ENCODE results near the gene ZNF337.
"Not testable (repeated sequence)": the region's sequence is repeated elsewhere in the genome, so short reads cannot be mapped to it uniquely, and the experiment has no call there.

The ZNF337 gene

DNA sequence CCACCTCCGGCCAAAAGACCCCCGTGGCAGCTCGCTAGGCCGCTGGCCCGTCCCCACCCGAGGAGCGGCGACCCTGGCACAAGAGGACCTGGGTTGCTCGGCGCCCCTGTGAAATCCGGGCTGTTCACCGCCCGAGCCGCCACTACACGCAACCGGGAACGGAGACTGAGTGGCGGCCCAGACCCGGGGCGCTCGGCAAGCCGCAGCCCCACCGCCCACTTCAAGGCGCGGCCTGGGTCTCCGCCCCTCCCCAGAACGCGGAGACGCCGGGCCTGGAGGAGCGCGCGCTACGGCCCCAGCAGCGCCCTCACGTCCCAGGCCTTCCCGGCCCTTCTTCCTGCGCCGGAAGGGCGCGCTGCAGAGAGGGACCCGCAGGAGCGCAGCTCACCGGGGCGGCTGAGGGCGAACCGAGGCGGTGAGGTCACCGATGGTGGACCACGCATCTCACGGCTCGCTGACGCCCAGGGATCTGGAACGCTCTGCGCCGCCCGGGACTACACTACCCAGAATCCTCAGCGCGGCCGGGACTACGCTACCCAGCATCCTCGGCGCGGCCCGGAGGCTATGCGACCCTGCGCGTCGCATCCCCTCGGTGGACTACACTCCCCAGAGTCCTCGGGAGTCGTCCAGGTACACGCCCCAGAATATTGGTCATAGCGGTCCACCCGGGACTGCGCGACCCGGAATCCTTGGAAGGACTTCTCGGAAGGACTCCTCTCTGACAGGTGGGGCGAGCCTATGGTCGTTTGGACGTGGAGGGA, at the start of gene ZNF337:
TSS of gene ZNF337 (minus strand) at position 483 of the 761 bp plus-strand sequence. CDS start 10,436 bp downstream, outside the sequence.
- peak; percentile 89 to 94 (median 92) for DNase-seq (ENCODE audit: low read depth in 3 of 3)

DNA sequence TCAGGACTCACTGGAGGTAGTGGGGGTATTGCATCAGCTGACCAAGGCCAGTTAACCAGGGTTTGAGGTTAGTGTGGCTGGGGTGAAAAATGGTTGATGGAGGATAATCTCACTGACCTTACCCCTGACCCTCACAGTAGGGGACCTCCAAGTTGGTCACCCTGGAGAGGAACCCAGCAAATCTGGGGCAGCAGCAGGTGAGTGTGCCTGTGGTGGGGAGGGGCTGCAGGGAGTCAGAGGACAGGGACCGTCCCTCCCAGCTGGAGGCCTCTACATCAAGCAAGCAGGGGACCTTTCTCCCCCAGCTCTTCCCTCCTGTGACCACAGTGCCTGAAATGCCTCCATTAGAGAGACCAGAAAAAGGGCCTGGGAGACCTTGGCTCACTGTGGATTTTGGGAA, 49.1 kb upstream of the ZNF337 start:
- no peak for DNase-seq (ENCODE audit: low read depth in 3 of 3)

DNA sequence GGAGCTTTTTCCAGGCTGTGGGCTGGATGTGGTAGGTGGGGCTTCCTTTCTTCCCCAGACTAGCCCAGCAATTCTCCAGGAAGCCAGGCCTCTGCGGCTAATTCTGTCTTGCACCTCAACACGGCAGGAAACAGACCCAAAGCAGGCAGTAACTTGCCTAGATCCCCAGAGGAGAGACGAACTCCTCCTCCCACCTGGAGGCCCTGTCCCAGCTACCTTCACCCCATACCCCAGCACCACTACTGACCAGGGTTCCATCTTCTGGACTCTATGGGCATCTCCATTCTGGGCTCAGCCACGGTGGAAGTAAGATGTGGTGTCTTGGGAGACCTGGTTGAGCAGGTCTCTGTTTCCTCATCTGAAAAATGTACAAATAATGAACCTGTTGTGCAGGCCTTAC, 48.4 kb upstream of the ZNF337 start:
- no peak for DNase-seq (ENCODE audit: low read depth in 3 of 3)

DNA sequence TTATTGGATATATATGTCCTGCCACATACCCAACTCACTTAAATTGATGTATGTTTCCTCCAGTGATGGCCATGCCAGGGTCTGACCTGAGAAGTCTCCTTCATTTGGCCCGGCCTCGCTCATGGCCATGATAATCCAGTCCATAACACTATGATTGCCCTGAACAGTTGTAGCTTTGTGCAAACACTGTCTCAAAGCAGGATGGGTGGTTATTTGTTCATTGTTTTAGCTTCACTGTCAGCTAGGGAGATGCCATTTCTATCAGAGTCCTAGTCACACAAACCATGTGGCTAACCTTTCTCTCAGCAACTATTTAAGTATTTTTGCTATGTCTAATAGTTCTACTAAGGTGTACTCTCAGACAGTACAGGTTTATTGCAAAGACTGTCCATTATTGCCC, 47.6 kb upstream of the ZNF337 start:
- DNase-seq (ENCODE audit: low read depth in 3 of 3), result no peak

DNA sequence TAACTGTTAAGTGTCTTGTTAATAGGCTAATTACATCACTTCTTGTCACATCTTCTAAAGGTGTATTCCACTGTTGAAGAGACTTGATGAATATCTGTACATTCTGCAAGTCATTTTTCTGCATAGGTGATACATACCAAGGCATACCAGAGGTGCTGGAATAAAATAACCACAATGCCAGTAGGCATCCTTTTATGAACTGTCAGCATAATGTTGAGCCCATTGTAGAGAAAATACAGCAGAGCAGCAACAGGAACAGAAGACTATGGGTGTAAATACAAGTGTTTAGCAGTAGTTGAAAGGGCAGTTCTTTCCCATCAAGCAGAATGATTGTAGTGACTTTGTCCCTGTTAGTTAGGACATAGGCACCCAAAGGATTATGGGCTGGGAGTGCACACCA, 44.4 kb upstream of the ZNF337 start:
- DNase-seq (ENCODE audit: low read depth in 3 of 3), result no peak

DNA sequence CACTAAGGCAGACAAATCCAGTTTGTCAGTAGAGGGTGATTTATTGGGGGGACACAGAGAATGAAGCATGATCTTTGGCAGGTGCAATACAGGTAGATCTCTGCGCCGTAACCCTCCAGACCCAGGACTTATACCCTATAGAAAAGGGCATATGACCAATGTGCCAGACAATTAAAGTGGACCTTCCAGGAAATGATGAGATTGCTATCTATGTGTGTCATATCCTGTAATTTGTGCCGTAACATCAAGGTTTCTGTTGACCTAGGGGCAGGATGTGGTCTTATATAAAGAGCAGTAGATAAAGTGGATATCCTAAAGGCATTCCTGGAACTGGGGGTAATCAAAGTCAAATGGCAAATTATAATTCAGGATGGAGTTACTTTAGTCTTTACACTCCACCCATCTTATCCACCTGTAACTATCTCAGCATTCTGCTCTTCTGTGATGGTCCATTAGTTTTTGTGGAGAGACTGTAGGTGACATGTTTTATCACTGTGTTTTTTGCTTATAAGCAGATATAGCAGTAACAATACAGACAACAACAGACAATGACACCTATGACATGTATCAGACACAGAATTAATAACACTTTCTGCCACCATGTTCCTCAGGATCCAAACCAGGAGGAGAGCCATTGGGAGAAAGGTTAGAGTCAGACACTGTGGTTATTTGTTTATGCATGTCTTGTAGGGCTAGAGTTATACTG, 43.1 kb upstream of the ZNF337 start:
- no peak for DNase-seq (ENCODE audit: low read depth in 3 of 3)

DNA sequence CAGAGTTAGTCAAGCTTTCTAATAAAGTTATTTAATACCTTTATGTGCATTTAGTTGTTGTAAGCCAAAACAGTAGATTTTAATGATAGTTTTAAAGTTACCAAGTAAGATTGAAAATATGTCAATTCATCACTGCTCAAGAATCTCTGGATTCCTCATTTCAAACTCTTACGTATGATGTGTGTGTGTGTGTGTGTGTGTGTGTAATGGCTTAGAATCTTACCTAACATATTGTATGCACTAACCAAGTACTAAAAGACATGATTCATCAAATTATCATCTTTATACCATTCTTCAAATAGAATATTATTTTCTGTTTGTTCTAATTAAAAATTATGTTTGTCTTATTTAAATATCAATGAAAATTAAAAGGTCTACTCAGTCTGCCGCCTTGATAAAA, 41.5 kb upstream of the ZNF337 start:
- DNase-seq (ENCODE audit: low read depth in 3 of 3), result no peak

DNA sequence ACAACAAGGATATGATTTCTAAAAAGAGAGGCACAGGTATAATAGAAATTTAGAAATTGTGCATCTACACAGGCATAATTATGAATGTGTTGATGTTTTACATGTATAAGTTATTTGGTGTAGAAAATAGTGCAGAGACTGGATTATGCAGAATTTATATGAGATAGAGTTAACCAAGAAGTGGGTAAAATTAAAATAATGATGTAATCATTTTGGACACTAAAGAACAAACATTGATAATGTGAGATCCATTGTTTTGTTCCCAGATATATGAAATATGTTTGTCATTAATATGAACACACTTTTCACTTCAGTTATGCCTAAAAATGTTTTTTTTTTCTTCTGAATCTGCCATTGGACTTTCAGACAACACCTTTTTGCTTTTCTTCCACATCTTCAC, 37.2 kb upstream of the ZNF337 start:
- no peak for DNase-seq (ENCODE audit: low read depth in 3 of 3)

DNA sequence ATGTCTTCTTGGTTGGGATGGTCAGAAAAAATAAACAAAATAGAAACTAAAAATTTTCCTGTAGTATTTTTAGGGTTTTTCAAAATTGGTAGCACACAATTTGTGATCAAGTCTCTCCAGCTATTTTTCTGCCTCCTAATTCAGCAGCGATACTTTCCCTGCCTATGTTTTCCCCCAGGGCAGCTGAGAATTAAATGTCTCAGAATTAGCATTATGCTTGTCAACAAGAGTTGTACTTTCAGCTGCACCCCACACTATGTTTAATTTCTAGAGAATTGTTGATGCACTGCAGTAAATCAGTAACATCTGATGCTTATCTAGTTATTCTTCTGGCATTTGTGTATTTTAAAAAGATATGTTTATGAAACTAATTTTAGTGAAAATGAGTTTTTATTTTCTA, 34.2 kb upstream of the ZNF337 start:
- DNase-seq (ENCODE audit: low read depth in 3 of 3), result no peak

DNA sequence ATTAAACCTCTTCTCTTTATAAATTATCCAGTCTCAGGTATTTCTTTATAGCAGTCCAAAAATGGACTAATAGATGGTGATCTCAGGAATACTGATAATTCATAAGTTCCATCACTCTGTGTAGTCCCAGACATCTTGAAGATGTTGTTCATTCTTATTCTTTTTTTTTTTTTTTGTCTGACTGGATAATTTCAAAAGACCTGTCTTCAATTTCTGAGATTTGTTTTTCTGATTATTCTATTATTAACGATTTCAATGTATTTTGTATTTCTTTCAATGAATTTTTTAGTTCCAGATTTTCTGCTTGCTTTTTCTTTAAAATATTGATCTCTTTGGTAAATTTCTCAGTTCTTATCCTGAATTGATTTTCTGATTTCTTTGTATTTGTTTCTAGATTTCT, 29.7 kb upstream of the ZNF337 start:
- no peak for DNase-seq (ENCODE audit: low read depth in 3 of 3)

DNA sequence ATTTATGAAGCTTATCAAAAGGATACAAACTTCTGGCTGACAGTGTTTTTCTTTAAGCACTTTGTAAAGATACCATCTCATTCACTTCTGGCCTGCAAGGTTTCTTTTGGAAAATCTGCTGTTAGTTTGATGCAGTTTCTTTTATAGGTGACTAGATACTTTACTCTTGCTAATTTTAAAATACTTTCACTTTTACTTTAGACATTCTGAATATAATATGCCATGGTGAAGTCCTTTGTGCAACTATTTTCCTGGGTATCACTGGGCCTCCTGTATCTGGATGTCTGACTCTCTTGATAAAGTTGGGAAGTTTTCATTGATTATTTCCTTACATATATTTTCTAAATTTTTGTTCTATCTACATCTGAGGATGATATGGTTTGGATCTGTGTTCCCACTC, 29.0 kb upstream of the ZNF337 start:
- DNase-seq (ENCODE audit: low read depth in 3 of 3), result no peak

DNA sequence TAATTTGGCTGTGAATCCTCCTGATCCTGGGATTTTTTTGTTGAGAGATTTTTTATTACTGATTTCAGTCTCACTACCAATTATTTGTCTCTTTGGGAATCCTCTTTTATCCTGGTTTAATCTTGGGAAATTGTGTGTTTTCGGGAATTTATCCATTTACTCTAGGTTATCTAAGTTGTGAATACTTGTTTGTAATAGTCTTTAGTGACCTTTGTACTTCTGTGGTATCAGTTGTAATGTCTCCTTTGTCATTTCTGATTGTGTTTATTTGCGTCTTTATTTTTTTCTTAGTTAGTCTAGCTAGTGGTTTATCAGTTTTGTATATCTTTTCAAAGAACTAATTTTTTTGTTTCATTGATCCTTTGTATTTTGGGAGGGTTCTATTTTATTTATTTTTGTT, 27.3 kb upstream of the ZNF337 start:
- DNase-seq (ENCODE audit: low read depth in 3 of 3), result no peak

DNA sequence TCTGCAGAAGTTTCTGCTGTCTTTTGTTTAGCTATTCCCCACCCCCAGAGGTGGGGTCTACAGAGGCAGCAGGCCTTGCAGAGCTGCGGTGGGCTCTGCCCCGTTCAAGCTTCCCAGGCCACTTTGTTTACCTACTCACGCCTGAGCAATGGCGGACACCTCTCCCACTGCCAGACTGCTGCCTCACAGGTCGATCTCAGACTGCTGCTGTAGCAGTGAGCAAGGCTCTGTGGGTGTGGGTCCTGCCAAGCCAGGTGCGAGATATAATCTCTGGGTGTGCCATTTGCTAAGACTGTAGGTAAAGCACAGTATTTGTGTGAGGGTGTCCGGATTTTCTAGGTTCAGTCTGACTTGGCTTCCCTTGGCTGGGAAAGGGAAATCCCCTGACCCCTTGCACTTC, 23.6 kb upstream of the ZNF337 start:
- DNase-seq (ENCODE audit: low read depth in 3 of 3), result no peak

DNA sequence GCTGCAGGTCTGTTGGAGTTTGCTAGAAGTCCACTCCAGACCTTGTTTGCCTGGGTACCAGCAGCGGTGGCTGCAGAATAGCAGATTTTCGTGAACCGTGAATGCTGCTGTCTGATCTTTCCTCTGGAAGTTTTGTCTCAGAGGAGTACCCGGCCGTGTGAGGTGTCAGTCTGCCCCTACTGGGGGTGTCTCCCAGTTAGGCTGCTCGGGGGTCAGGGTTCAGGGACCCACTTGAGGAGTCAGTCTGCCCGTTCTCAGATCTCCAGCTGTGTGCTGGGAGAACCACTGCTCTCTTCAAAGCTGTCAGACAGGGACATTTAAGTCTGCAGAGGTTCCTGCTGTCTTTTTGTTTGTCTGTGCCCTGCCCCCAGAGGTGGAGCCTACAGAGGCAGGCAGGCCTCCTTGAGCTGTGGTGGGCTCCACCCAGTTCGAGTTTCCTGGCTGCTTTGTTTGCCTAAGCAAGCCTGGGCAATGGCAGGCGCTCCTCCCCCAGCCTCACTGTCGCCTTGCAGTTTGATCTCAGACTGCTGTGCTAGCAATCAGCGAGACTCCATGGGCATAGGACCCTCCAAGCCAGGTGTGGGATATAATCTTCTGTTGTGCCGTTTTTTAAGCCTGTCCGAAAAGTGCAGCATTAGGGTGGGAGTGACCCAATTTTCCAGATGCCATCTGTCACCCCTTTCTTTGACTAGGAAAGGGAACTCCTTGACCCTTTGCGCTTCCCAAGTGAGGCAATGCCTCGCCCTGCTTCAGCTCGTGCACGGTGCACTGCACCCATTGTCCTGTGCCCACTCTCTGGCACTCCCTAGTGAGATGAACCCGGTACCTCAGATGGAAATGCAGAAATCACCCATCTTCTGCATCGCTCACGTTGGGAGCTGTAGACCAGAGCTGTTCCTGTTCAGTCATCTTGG, 22.5 kb upstream of the ZNF337 start:
- peak in 1 of 3 experiments; percentile 16 for DNase-seq (ENCODE audit: low read depth in 3 of 3)

DNA sequence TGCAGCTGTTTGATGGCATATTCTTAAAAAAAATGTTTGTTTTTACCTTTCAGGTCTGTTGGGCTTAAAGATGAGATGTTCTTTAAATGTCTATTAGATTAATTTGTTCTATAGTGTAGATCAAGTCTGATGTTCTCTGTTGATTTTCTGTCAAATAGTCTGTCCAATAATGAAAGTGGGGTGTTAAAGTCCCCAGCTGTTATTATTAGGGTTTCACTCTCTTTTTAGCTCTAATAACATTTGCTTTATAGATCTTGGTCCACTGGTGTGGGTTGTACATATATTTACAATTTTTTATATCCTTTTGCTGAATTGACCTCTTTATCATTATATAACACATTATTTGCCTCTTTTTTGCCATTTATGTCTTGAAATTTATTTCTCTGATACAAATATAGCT, 11.0 kb upstream of the ZNF337 start:
- DNase-seq (ENCODE audit: low read depth in 3 of 3), result no peak

DNA sequence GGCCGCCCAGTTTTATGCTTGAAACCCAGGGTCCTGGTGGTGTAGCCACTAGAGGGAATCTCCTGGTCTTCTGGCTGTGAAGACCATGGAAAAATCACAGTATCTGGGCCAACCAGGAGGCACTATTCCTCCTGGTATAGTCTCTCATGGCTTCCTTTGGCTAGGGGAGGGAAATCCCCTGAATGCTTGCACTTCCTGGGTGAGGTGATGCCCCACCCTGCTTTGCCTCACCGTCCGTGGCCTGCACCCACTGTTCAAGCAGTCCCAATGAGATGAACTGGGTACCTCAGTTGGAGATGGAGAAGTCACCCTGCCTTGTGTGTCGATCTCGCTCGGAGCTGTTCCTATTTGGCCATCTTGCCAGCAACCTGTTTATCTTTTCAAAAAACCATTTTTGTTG, 10.1 kb upstream of the ZNF337 start:
- peak in 1 of 3 experiments; percentile 35 for DNase-seq (ENCODE audit: low read depth in 3 of 3)

DNA sequence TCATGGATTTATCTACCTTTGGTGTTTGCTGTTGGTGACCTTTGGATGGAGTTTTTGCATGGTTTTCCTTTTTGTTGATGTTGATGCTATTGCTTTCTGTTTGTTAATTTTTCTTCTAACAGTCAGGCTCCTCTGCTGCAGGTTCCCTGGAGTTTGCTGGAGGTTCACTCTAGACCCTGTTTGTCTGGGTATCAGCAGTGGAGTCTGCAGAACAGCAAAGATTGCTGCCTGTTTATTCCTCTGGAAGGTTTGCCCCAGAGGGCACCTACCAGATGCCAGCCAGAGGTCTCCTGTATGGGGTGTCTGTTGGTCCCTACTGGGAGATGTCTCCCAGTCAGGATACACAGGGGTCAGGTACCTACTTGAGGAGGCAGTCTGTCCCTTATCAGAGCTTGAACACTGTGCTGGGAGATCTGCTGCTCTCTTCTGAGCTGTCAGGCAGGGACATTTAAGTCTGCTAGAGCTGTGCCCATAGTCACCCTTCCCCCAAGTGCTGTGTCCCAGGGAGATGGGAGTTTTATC, 9.2 kb upstream of the ZNF337 start:
- no peak for DNase-seq (ENCODE audit: low read depth in 3 of 3)

DNA sequence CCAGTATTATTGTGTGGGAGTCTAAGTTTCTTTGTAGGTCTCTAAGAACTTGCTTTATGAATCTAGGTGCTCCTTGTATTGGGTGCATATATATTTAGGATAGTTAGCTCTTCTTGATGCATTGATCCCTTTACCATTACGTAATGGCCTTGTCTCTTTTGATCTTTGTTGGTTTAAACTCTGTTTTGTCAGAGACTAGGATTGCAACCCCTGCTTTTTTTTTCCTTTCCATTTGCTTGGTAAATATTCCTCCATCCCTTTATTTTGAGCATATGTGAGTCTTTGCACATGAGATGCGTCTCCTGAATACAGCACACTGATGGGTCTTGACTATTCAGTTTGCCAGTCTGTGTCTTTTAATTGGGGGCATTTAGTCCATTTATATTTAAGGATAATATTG, 7.7 kb upstream of the ZNF337 start:
- not testable (repeated sequence) for DNase-seq (ENCODE audit: low read depth in 3 of 3)

DNA sequence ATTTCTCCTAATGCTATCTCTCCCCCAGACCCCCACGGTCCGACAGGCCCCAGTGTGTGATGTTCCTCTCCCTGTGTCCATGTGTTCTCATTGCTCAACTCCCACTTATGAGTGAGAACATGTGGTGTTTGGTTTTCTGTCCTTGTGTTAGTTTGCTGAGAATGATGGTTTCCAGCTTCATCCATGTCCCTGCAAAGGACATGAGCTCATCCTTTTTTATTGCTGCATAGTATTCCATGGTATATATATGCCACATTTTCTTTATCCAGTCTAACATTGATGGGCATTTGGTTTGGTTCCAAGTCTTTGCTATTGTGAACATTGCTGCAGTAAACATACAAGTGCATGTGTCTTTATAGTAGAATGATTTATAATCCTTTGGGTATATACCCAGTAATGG, 4.2 kb upstream of the ZNF337 start:
- not testable (repeated sequence) for DNase-seq (ENCODE audit: low read depth in 3 of 3)

DNA sequence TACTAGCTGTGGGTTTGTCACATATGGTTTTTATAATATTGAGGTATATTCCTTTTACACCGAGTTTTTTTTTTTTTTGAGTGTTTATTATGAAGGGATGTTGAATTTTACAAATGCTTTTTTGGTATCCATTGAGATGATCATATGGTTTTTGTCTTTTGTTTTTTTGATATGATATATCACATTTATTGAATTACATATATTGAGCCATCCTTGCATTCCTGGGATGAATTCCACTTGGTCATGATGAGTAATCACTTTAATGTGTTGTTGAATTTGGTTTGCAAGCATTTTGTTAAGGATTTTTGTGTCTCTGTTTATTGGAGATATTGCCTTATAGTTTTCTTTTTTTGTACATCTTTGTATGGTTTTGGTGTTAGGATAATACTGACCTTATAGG, 3.3 kb upstream of the ZNF337 start:
- DNase-seq (ENCODE audit: low read depth in 3 of 3), result no peak

DNA sequence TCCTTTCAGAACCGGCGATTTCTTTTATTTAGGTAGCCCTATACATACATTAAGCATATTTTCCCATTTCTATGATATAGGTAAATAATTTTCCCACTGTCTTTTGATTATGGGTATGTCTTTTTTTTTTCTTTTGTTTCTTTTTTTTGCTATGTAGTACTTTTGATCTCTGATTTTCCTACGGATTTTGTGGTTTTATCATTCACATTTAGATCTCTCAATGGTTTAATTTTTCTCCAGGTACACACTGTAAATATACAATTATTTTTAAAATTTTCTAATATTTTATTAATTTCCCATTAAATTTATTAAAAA, 436 bp upstream of the ZNF337 start:
- DNase-seq (ENCODE audit: low read depth in 3 of 3), result no peak

All from stimulated activated CD4-positive, alpha-beta T cell treated with anti-CD3 and anti-CD28 coated beads, TNF-alpha, amount 100 ng/mL, for 24 hours (primary cell).